Activated naive CD8-positive, alpha-beta T cell treated with anti-CD3 and anti-CD28 coated beads, Interleukin-2, amount 50 U/mL, for 16 hours (primary cell): ENCODE data around the gene DSCAM.

Experiments used
- DNase-seq: peaks from one replicate; pipeline ENCODE4 v3.0.0-alpha.2; 2020; ENCODE audit warnings: low read depth, low spot score

DSCAM gene

GRCh38 chr21:40179166-40179565 is 667.8 kb downstream of the DSCAM start:
- no peak for DNase-seq

GRCh38 chr21:40178726-40179125 is 668.2 kb downstream of the DSCAM start:
- DNase-seq = no peak

- DNase-seq = no peak
Observed at GRCh38 chr21:40177979-40178378, 669.0 kb downstream of the DSCAM start.

- no peak for DNase-seq
Observed at GRCh38 chr21:40176724-40177123, 670.2 kb downstream of the DSCAM start.

- DNase-seq = no peak
Observed at GRCh38 chr21:40173816-40174215, 673.1 kb downstream of the DSCAM start.

GRCh38 chr21:40169971-40170370 is 677.0 kb downstream of the DSCAM start:
- DNase-seq = no peak

GRCh38 chr21:40166291-40166843 is 680.6 kb downstream of the DSCAM start:
- no peak for DNase-seq

- DNase-seq = no peak
Observed at GRCh38 chr21:40165773-40166070, 681.2 kb downstream of the DSCAM start.

- DNase-seq = no peak
Observed at GRCh38 chr21:40164905-40165772, 681.8 kb downstream of the DSCAM start.

GRCh38 chr21:40162075-40162474 is 684.9 kb downstream of the DSCAM start:
- no peak for DNase-seq

GRCh38 chr21:40160911-40161310 is 686.0 kb downstream of the DSCAM start:
- DNase-seq = no peak

- DNase-seq = no peak
Observed at GRCh38 chr21:40158366-40158765, 688.6 kb downstream of the DSCAM start.

GRCh38 chr21:40155563-40155962 is 691.4 kb downstream of the DSCAM start:
- no peak for DNase-seq

GRCh38 chr21:40153351-40153750 is 693.6 kb downstream of the DSCAM start:
- no peak for DNase-seq

GRCh38 chr21:40152476-40152875 is 694.5 kb downstream of the DSCAM start:
- DNase-seq = no peak

GRCh38 chr21:40151611-40152010 is 695.3 kb downstream of the DSCAM start:
- DNase-seq = no peak

- DNase-seq = no peak
Observed at GRCh38 chr21:40146216-40146837, 700.6 kb downstream of the DSCAM start.

- DNase-seq = no peak
Observed at GRCh38 chr21:40143822-40144525, 703.0 kb downstream of the DSCAM start.

GRCh38 chr21:40141621-40142020 is 705.3 kb downstream of the DSCAM start:
- no peak for DNase-seq

GRCh38 chr21:40140675-40141074 is 706.3 kb downstream of the DSCAM start:
- no peak for DNase-seq

GRCh38 chr21:40139636-40140035 is 707.3 kb downstream of the DSCAM start:
- no peak for DNase-seq

- DNase-seq = no peak
Observed at GRCh38 chr21:40136571-40136970, 710.4 kb downstream of the DSCAM start.
